ENCODE measurements around the gene HES4. TPM values are rescaled to one million over a fixed set of nuclear protein-coding genes. Genes with fewer than 3 reads are reported as not detected.
A peak's percentile ranks its signal among the peaks of the same experiment; 100 is the strongest.

HES4 gene
- total RNA-seq, 1 donor from 2014 or later = 7.3 TPM

GRCh38 chr1:961132-961669 is 38.7 kb downstream of the HES4 start:
- H3K36me3 ChIP-seq (ENCODE audit: control insufficient read depth in 3 of 3, insufficient read depth in 3 of 3, low read length in 3 of 3) = peaks cover 8 to 12% (median 11%) of the 10 kb centered on the region in 3 donors
- H3K9ac ChIP-seq (ENCODE audit: low read depth in 1 of 3, low read length in 3 of 3) = peak overlapping the region in 1 of 3 donors; percentile 70
- peak overlapping the region in 2 of 3 donors; percentile 56 to 73 for H3K4me3 ChIP-seq (ENCODE audit: low read length in 3 of 3)
- peaks cover 20 to 34% (median 27%) of the 10 kb centered on the region in 3 donors for H3K4me1 ChIP-seq (ENCODE audit: control insufficient read depth in 3 of 3, insufficient read depth in 3 of 3, low read length in 3 of 3)
- no peak overlapping the region for H3K27ac ChIP-seq (ENCODE audit: low read depth, low read length)
- no peaks in the 10 kb centered on the region for H3K9me3 ChIP-seq (ENCODE audit: control insufficient read depth in 3 of 3, low read length in 3 of 3)
- peaks cover 0 to 15% (median 8%) of the 10 kb centered on the region in 3 donors for H3K27me3 ChIP-seq (ENCODE audit: control insufficient read depth in 3 of 3, insufficient read depth in 3 of 3, low read length in 3 of 3)

GRCh38 chr1:960363-961131 is 39.4 kb downstream of the HES4 start, which contains the start of gene KLHL17:
TSS of gene KLHL17 (plus strand) at chr1:960584. CDS start at chr1:960694, 110 bp downstream.
- no peaks in the 10 kb centered on the region for H3K9me3 ChIP-seq (ENCODE audit: control insufficient read depth in 3 of 3, low read length in 3 of 3)
- peak within 1 kb of the TSS; percentile 14 to 86 (median 73) for H3K4me3 ChIP-seq (ENCODE audit: low read length in 3 of 3)
- peaks cover 18 to 28% (median 21%) of the 10 kb centered on the region in 3 donors for H3K4me1 ChIP-seq (ENCODE audit: control insufficient read depth in 3 of 3, insufficient read depth in 3 of 3, low read length in 3 of 3)
- peaks cover 14 to 19% (median 17%) of the 10 kb centered on the region in 3 donors for H3K36me3 ChIP-seq (ENCODE audit: control insufficient read depth in 3 of 3, insufficient read depth in 3 of 3, low read length in 3 of 3)
- H3K27ac ChIP-seq (ENCODE audit: low read depth, low read length) = no peak within 1 kb of the TSS
- H3K9ac ChIP-seq (ENCODE audit: low read depth in 1 of 3, low read length in 3 of 3) = peak within 1 kb of the TSS in 1 of 3 donors; percentile 70
- peaks cover 0 to 9% (median 2%) of the 10 kb centered on the region in 3 donors for H3K27me3 ChIP-seq (ENCODE audit: control insufficient read depth in 3 of 3, insufficient read depth in 3 of 3, low read length in 3 of 3)

GRCh38 chr1:959731-960362 is 40.0 kb downstream of the HES4 start:
- Histone ChIP-seq H3K27me3 (ENCODE audit: control insufficient read depth in 3 of 3, insufficient read depth in 3 of 3, low read length in 3 of 3) (peaks cover 0 to 3% (median 0%) of the 10 kb centered on the region in 3 donors), H3K27ac (ENCODE audit: low read depth, low read length) (no peak overlapping the region), H3K9me3 (ENCODE audit: control insufficient read depth in 3 of 3, low read length in 3 of 3) (no peaks in the 10 kb centered on the region), H3K36me3 (ENCODE audit: control insufficient read depth in 3 of 3, insufficient read depth in 3 of 3, low read length in 3 of 3) (peaks cover 20 to 26% (median 21%) of the 10 kb centered on the region in 3 donors), H3K4me1 (ENCODE audit: control insufficient read depth in 3 of 3, insufficient read depth in 3 of 3, low read length in 3 of 3) (peaks cover 18 to 28% (median 21%) of the 10 kb centered on the region in 3 donors), H3K9ac (ENCODE audit: low read depth in 1 of 3, low read length in 3 of 3) (peak overlapping the region in 1 of 3 donors; percentile 50), H3K4me3 (ENCODE audit: low read length in 3 of 3) (peak overlapping the region in 2 of 3 donors; percentile 41 to 86)

GRCh38 chr1:958823-959730 is 40.8 kb downstream of the HES4 start, which contains the start of gene NOC2L:
TSS of gene NOC2L (minus strand) at chr1:959256. CDS start at chr1:959240, 16 bp downstream.
- H3K36me3 ChIP-seq (ENCODE audit: control insufficient read depth in 3 of 3, insufficient read depth in 3 of 3, low read length in 3 of 3) = peaks cover 26 to 33% (median 28%) of the 10 kb centered on the region in 3 donors
- H3K4me1 ChIP-seq (ENCODE audit: control insufficient read depth in 3 of 3, insufficient read depth in 3 of 3, low read length in 3 of 3) = peaks cover 18 to 28% (median 21%) of the 10 kb centered on the region in 3 donors
- peak within 1 kb of the TSS; percentile 86 to 99 (median 98) for H3K4me3 ChIP-seq (ENCODE audit: low read length in 3 of 3)
- no peaks in the 10 kb centered on the region for H3K9me3 ChIP-seq (ENCODE audit: control insufficient read depth in 3 of 3, low read length in 3 of 3)
- H3K27ac ChIP-seq (ENCODE audit: low read depth, low read length) = no peak within 1 kb of the TSS
- H3K9ac ChIP-seq (ENCODE audit: low read depth in 1 of 3, low read length in 3 of 3) = peak within 1 kb of the TSS; percentile 79 to 95 (median 93)
- peaks cover 0 to 2% (median 0%) of the 10 kb centered on the region in 3 donors for H3K27me3 ChIP-seq (ENCODE audit: control insufficient read depth in 3 of 3, insufficient read depth in 3 of 3, low read length in 3 of 3)

GRCh38 chr1:956636-957035 is 43.3 kb downstream of the HES4 start:
- H3K9ac ChIP-seq (ENCODE audit: low read depth in 1 of 3, low read length in 3 of 3) = no peak overlapping the region
- H3K27ac ChIP-seq (ENCODE audit: low read depth, low read length) = no peak overlapping the region
- H3K9me3 ChIP-seq (ENCODE audit: control insufficient read depth in 3 of 3, low read length in 3 of 3) = no peaks in the 10 kb centered on the region
- H3K4me3 ChIP-seq (ENCODE audit: low read length in 3 of 3) = no peak overlapping the region
- H3K27me3 ChIP-seq (ENCODE audit: control insufficient read depth in 3 of 3, insufficient read depth in 3 of 3, low read length in 3 of 3) = peaks cover 0 to 2% (median 0%) of the 10 kb centered on the region in 3 donors
- H3K36me3 ChIP-seq (ENCODE audit: control insufficient read depth in 3 of 3, insufficient read depth in 3 of 3, low read length in 3 of 3) = peaks cover 50 to 53% (median 52%) of the 10 kb centered on the region in 3 donors
- peaks cover 18 to 28% (median 21%) of the 10 kb centered on the region in 3 donors for H3K4me1 ChIP-seq (ENCODE audit: control insufficient read depth in 3 of 3, insufficient read depth in 3 of 3, low read length in 3 of 3)

GRCh38 chr1:955474-955873 is 44.4 kb downstream of the HES4 start:
- Histone ChIP-seq H3K9ac (ENCODE audit: low read depth in 1 of 3, low read length in 3 of 3) (no peak overlapping the region), H3K4me3 (ENCODE audit: low read length in 3 of 3) (no peak overlapping the region), H3K27ac (ENCODE audit: low read depth, low read length) (no peak overlapping the region), H3K27me3 (ENCODE audit: control insufficient read depth in 3 of 3, insufficient read depth in 3 of 3, low read length in 3 of 3) (peaks cover 0 to 2% (median 0%) of the 10 kb centered on the region in 3 donors), H3K9me3 (ENCODE audit: control insufficient read depth in 3 of 3, low read length in 3 of 3) (no peaks in the 10 kb centered on the region), H3K4me1 (ENCODE audit: control insufficient read depth in 3 of 3, insufficient read depth in 3 of 3, low read length in 3 of 3) (peaks cover 13 to 23% (median 18%) of the 10 kb centered on the region in 3 donors), H3K36me3 (ENCODE audit: control insufficient read depth in 3 of 3, insufficient read depth in 3 of 3, low read length in 3 of 3) (peaks cover 60 to 65% (median 63%) of the 10 kb centered on the region in 3 donors)

GRCh38 chr1:954927-955326 is 45.0 kb downstream of the HES4 start:
- Histone ChIP-seq H3K9me3 (ENCODE audit: control insufficient read depth in 3 of 3, low read length in 3 of 3) (no peaks in the 10 kb centered on the region), H3K9ac (ENCODE audit: low read depth in 1 of 3, low read length in 3 of 3) (no peak overlapping the region), H3K27ac (ENCODE audit: low read depth, low read length) (no peak overlapping the region), H3K4me1 (ENCODE audit: control insufficient read depth in 3 of 3, insufficient read depth in 3 of 3, low read length in 3 of 3) (peaks cover 13 to 23% (median 18%) of the 10 kb centered on the region in 3 donors), H3K4me3 (ENCODE audit: low read length in 3 of 3) (no peak overlapping the region), H3K36me3 (ENCODE audit: control insufficient read depth in 3 of 3, insufficient read depth in 3 of 3, low read length in 3 of 3) (peaks cover 65 to 70% (median 68%) of the 10 kb centered on the region in 3 donors), H3K27me3 (ENCODE audit: control insufficient read depth in 3 of 3, insufficient read depth in 3 of 3, low read length in 3 of 3) (peaks cover 0 to 2% (median 0%) of the 10 kb centered on the region in 3 donors)

- Histone ChIP-seq H3K4me3 (ENCODE audit: low read length in 3 of 3) (no peak overlapping the region), H3K4me1 (ENCODE audit: control insufficient read depth in 3 of 3, insufficient read depth in 3 of 3, low read length in 3 of 3) (peaks cover 13 to 19% (median 16%) of the 10 kb centered on the region in 3 donors), H3K36me3 (ENCODE audit: control insufficient read depth in 3 of 3, insufficient read depth in 3 of 3, low read length in 3 of 3) (peaks cover 76 to 82% (median 80%) of the 10 kb centered on the region in 3 donors), H3K9ac (ENCODE audit: low read depth in 1 of 3, low read length in 3 of 3) (no peak overlapping the region), H3K27ac (ENCODE audit: low read depth, low read length) (no peak overlapping the region), H3K27me3 (ENCODE audit: control insufficient read depth in 3 of 3, insufficient read depth in 3 of 3, low read length in 3 of 3) (no peaks in the 10 kb centered on the region), H3K9me3 (ENCODE audit: control insufficient read depth in 3 of 3, low read length in 3 of 3) (no peaks in the 10 kb centered on the region)
Observed at GRCh38 chr1:953524-954320, 46.2 kb downstream of the HES4 start.

All from skeletal muscle tissue (tissue), 4 donors.